Uterus (tissue), 2 donors: ENCODE results near the gene GTF2I.

Source experiments
- POLR2A ChIP-seq, 2 donors: fragments of 450-650 bp; IDR thresholded peaks; one replicate each; pipeline ENCODE4 v1.6.1; 2016; ENCODE audit warnings: antibody characterized with exemption in 2 of 2, mild to moderate bottlenecking in 1 of 2, moderate library complexity in 1 of 2
- TF ChIP-seq, protein P1 (sequence below), 4 experiments: fragments of 200-600 bp in 2 of 4; fragments of 450-650 bp in 2 of 4; sonication (generic) in 2 of 4; IDR thresholded peaks; one replicate each; pipeline ENCODE4 v1.5.1; 2016 to 2019; ENCODE audit warnings: antibody characterized with exemption in 4 of 4, mild to moderate bottlenecking in 2 of 4, moderate library complexity in 1 of 4

GRCh38 chr7:74612015-74612829, 45.3 kb upstream of the GTF2I start:
- TF ChIP-seq, protein P1, sequence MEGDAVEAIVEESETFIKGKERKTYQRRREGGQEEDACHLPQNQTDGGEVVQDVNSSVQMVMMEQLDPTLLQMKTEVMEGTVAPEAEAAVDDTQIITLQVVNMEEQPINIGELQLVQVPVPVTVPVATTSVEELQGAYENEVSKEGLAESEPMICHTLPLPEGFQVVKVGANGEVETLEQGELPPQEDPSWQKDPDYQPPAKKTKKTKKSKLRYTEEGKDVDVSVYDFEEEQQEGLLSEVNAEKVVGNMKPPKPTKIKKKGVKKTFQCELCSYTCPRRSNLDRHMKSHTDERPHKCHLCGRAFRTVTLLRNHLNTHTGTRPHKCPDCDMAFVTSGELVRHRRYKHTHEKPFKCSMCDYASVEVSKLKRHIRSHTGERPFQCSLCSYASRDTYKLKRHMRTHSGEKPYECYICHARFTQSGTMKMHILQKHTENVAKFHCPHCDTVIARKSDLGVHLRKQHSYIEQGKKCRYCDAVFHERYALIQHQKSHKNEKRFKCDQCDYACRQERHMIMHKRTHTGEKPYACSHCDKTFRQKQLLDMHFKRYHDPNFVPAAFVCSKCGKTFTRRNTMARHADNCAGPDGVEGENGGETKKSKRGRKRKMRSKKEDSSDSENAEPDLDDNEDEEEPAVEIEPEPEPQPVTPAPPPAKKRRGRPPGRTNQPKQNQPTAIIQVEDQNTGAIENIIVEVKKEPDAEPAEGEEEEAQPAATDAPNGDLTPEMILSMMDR (IDR thresholded peaks at IDR 0.05): no peak
- TF ChIP-seq POLR2A (IDR thresholded peaks at IDR 0.05): no peak
